Vagina (tissue), 2 donors: ENCODE measurements around the gene RNF115.

ENCODE experiments used
- CTCF ChIP-seq, 3 experiments: fragments of 450-650 bp in 2 of 3; fragments of 200-600 bp in 1 of 3; sonication (generic) in 1 of 3; IDR thresholded peaks; one replicate each; pipeline ENCODE4 v1.5.1; 2017 to 2019; ENCODE audit warnings: antibody characterized with exemption in 3 of 3, mild to moderate bottlenecking in 2 of 3, moderate library complexity in 2 of 3
- POLR2A ChIP-seq, 2 donors: fragments of 450-650 bp; IDR thresholded peaks; one replicate each; pipeline ENCODE4 v1.6.1; 2017; ENCODE audit warnings: antibody characterized with exemption in 2 of 2, mild to moderate bottlenecking in 2 of 2, moderate library complexity in 2 of 2
- POLR2AphosphoS5 ChIP-seq, 2 donors: sonication (generic); formaldehyde crosslinking; IDR thresholded peaks; one replicate each; pipeline ENCODE4 v1.9.0; 2017; ENCODE audit warnings: antibody characterized with exemption in 2 of 2, mild to moderate bottlenecking in 2 of 2, low read depth in 1 of 2; ENCODE audit not compliant: insufficient read depth in 1 of 2

- TF ChIP-seq POLR2AphosphoS5 (IDR thresholded peaks at IDR 0.05; ENCODE audit: insufficient read depth in 1 of 2, low read depth in 1 of 2): no peak
- no peak for TF ChIP-seq CTCF (IDR thresholded peaks at IDR 0.05)
- no peak for TF ChIP-seq POLR2A (IDR thresholded peaks at IDR 0.05)
Measured at GRCh38 chr1:145750426-145750825, 73.5 kb downstream of the RNF115 start.
